Measurements from ENCODE around the gene IQGAP3. TPM values are rescaled to one million over a fixed set of nuclear protein-coding genes. Genes with fewer than 3 reads are reported as not detected.

Gene IQGAP3
- total and polyA plus RNA-seq, 4 donors, result under 0.01 to 8.5 (median 0.43) TPM

DNA sequence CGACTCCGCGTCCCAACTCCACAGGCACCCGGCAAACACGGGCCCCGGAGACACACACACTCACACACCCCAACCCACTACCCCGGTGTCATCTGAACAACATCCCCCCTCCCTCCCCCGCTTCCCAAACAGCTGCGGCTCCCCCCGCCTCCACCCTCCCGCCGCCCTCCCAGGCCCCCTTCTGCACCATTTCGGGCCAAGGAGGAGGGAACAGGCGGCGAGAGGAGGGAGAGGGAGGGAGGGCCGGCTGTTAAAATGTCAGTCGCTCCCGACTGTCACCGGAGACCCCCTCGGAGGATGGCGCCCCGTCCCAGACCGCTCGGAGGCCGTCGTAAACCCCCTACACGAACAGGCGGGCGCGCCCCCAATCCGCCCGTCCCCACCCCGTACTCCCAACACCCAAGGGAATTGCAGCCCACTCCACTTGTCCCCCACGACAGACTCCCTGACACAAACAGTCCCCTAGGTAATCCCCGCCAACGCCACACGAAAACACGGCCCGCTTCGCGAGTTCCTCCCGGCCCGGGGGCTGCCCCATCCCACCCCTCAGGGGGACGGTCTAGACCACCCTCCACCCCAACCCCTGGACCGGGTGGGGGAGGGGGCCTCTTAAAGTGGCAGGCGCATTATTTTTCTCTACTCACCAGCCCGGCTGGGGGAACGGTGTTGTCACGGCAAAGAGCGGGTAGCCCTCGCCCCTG, 72.4 kb downstream of the IQGAP3 start:
- WGBS, result under 1% methylated on average over 51 of the region's 51 CpGs
- Histone ChIP-seq H3K4me3 (ENCODE audit: low read depth in 1 of 3, low read length in 3 of 3) (peak overlapping the region; percentile 57 to 98 (median 94)), H3K27ac (ENCODE audit: low read depth in 1 of 2, low read length in 2 of 2) (peak overlapping the region; percentile 100), H3K27me3 (ENCODE audit: control insufficient read depth in 4 of 4, insufficient read depth in 4 of 4, low read length in 3 of 4) (no peaks in the 10 kb centered on the region), H3K36me3 (ENCODE audit: control insufficient read depth in 4 of 4, insufficient read depth in 3 of 4, low read depth in 1 of 4, low read length in 3 of 4) (no peaks in the 10 kb centered on the region), H3K9me3 (ENCODE audit: control insufficient read depth in 4 of 4, low read length in 3 of 4) (no peaks in the 10 kb centered on the region), H3K9ac (ENCODE audit: low read depth in 1 of 2, low read length in 2 of 2) (peak overlapping the region; percentile 75 to 90), H3K4me1 (ENCODE audit: control insufficient read depth in 4 of 4, insufficient read depth in 4 of 4, low read length in 3 of 4) (peaks cover 22 to 66% (median 52%) of the 10 kb centered on the region in 4 donors)
- DNase-seq (ENCODE audit: low spot score), result peak; percentile 65
- TF ChIP-seq RAD21 (IDR thresholded peaks at IDR 0.05) (no peak), HNF4G (IDR thresholded peaks at IDR 0.05) (no peak), EGR1 (IDR thresholded peaks at IDR 0.05; ENCODE audit: low read depth in 2 of 2) (no peak), FOXA2 (IDR thresholded peaks at IDR 0.05) (no peak), NR2F2 (IDR thresholded peaks at IDR 0.05) (no peak), JUND (IDR thresholded peaks at IDR 0.05) (no peak), HNF4A (conservative IDR thresholded peaks at IDR 0.05) (no peak), YY1 (IDR thresholded peaks at IDR 0.05) (no peak), GABPA (IDR thresholded peaks at IDR 0.05 in 1 of 2, conservative IDR thresholded peaks at IDR 0.05 in 1 of 2) (no peak)
- TF ChIP-seq, protein P1, sequence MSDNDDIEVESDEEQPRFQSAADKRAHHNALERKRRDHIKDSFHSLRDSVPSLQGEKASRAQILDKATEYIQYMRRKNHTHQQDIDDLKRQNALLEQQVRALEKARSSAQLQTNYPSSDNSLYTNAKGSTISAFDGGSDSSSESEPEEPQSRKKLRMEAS (IDR thresholded peaks at IDR 0.05), result no peak
- TF ChIP-seq, protein P2, sequence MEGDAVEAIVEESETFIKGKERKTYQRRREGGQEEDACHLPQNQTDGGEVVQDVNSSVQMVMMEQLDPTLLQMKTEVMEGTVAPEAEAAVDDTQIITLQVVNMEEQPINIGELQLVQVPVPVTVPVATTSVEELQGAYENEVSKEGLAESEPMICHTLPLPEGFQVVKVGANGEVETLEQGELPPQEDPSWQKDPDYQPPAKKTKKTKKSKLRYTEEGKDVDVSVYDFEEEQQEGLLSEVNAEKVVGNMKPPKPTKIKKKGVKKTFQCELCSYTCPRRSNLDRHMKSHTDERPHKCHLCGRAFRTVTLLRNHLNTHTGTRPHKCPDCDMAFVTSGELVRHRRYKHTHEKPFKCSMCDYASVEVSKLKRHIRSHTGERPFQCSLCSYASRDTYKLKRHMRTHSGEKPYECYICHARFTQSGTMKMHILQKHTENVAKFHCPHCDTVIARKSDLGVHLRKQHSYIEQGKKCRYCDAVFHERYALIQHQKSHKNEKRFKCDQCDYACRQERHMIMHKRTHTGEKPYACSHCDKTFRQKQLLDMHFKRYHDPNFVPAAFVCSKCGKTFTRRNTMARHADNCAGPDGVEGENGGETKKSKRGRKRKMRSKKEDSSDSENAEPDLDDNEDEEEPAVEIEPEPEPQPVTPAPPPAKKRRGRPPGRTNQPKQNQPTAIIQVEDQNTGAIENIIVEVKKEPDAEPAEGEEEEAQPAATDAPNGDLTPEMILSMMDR (IDR thresholded peaks at IDR 0.05; ENCODE audit: low read depth, low read length, missing input control), result no peak

DNA sequence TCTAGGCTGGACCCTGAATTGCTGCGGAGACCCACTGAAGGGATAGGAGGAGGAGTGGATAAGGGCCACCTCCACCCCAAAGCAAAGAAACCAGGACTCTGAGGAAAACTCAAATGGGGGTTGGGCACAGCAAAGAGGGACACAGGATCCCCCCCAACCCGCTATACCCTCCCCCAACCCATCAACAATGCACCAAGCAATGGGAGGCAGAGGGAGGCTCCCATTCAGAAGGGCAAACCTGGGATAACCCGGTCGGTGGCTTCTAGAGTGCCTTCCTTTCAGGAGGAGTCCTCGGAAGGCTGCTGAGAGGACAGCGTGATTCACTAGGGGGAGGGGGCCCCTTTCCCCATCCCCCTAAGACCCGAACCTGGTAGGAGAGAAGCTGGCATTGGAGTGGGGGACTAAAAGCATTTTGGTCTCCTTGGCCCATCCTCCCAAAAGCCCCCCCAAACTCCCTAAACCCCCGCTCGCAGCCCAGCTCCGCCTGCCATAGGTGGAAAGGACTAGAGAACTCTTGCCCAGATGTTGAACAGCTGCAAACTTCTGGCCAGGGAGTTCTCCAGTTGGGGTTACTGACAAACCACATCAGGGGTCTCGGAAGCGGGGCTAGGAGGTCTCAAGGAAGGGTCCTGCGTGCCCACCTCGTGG, 73.0 kb downstream of the IQGAP3 start:
- Histone ChIP-seq H3K9ac (ENCODE audit: low read depth in 1 of 2, low read length in 2 of 2) (peak overlapping the region; percentile 75 to 76), H3K27ac (ENCODE audit: low read depth in 1 of 2, low read length in 2 of 2) (peak overlapping the region; percentile 100), H3K4me3 (ENCODE audit: low read depth in 1 of 3, low read length in 3 of 3) (peak overlapping the region; percentile 57 to 94 (median 79)), H3K27me3 (ENCODE audit: control insufficient read depth in 4 of 4, insufficient read depth in 4 of 4, low read length in 3 of 4) (no peaks in the 10 kb centered on the region), H3K4me1 (ENCODE audit: control insufficient read depth in 4 of 4, insufficient read depth in 4 of 4, low read length in 3 of 4) (peaks cover 23 to 67% (median 53%) of the 10 kb centered on the region in 4 donors), H3K36me3 (ENCODE audit: control insufficient read depth in 4 of 4, insufficient read depth in 3 of 4, low read depth in 1 of 4, low read length in 3 of 4) (peaks cover 0 to 2% (median 0%) of the 10 kb centered on the region in 4 donors), H3K9me3 (ENCODE audit: control insufficient read depth in 4 of 4, low read length in 3 of 4) (no peaks in the 10 kb centered on the region)
- under 1% methylated on average over 14 of the region's 14 CpGs for WGBS
- no peak for DNase-seq (ENCODE audit: low spot score)
- TF ChIP-seq RXRA (IDR thresholded peaks at IDR 0.05) (peak in 1 of 2 donors; percentile 9), TAF1 (conservative IDR thresholded peaks at IDR 0.05) (no peak)

DNA sequence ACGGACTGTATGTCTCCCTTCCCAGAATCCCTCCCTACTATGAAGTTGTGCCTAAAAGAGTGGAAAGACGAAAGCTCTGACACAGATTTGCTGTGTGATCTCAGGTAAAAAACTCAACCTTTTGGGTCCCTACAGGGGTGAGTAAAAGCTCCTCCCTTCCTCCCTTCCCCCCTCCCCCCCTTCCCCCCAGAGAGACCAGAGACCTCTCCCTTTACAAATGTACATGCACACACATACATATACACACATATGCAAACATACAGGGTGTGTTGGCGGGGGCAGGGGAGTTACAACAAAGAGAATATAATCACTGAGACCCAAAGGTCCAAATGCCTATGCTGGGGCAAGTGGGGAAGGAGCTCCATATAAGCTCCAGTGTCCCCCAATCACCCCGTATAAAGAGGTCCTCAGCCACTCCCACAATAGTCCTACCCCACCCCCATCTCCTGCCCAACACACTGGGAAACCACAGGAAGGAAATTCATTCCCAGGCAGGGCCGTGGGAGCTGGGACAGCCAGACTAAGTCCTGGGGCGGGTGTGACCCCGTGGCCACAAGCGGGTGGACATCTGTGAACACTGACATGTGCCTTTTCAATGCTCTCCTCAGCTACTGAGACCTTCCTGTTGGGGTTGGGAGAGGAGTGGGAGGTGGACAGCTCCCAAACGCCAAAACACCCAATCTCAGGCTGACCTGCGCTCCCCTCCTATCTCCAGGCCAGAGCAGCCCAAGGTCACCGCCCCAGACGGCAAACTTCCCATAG, 73.8 kb downstream of the IQGAP3 start:
- 19% methylated on average over 12 of the region's 12 CpGs for WGBS
- peak overlapping the region; percentile 100 for H3K27ac ChIP-seq (ENCODE audit: low read depth in 1 of 2, low read length in 2 of 2)
- TF ChIP-seq, protein P2 (IDR thresholded peaks at IDR 0.05; ENCODE audit: low read depth, low read length, missing input control), result no peak
- TF ChIP-seq SP1 (IDR thresholded peaks at IDR 0.05) (no peak), GABPA (IDR thresholded peaks at IDR 0.05 in 1 of 2, conservative IDR thresholded peaks at IDR 0.05 in 1 of 2) (no peak), HNF4G (IDR thresholded peaks at IDR 0.05) (no peak), TAF1 (conservative IDR thresholded peaks at IDR 0.05) (peak; percentile 59), FOXA1 (IDR thresholded peaks at IDR 0.05) (no peak), EGR1 (IDR thresholded peaks at IDR 0.05; ENCODE audit: low read depth in 2 of 2) (no peak), RXRA (IDR thresholded peaks at IDR 0.05) (peak; percentile 44 to 49), FOXA2 (IDR thresholded peaks at IDR 0.05) (no peak), JUND (IDR thresholded peaks at IDR 0.05) (no peak)
- TF ChIP-seq, protein P3, sequence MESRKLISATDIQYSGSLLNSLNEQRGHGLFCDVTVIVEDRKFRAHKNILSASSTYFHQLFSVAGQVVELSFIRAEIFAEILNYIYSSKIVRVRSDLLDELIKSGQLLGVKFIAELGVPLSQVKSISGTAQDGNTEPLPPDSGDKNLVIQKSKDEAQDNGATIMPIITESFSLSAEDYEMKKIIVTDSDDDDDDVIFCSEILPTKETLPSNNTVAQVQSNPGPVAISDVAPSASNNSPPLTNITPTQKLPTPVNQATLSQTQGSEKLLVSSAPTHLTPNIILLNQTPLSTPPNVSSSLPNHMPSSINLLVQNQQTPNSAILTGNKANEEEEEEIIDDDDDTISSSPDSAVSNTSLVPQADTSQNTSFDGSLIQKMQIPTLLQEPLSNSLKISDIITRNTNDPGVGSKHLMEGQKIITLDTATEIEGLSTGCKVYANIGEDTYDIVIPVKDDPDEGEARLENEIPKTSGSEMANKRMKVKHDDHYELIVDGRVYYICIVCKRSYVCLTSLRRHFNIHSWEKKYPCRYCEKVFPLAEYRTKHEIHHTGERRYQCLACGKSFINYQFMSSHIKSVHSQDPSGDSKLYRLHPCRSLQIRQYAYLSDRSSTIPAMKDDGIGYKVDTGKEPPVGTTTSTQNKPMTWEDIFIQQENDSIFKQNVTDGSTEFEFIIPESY (IDR thresholded peaks at IDR 0.05), result no peak
- TF ChIP-seq, protein P1 (IDR thresholded peaks at IDR 0.05), result no peak
- TF ChIP-seq, protein P4, sequence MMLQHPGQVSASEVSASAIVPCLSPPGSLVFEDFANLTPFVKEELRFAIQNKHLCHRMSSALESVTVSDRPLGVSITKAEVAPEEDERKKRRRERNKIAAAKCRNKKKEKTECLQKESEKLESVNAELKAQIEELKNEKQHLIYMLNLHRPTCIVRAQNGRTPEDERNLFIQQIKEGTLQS (IDR thresholded peaks at IDR 0.05), result no peak

More for the DNA sequence above, 73.8 kb downstream of the IQGAP3 start:
- peak overlapping the region; percentile 75 to 76 for H3K9ac ChIP-seq (ENCODE audit: low read depth in 1 of 2, low read length in 2 of 2)
- H3K36me3 ChIP-seq (ENCODE audit: control insufficient read depth in 4 of 4, insufficient read depth in 3 of 4, low read depth in 1 of 4, low read length in 3 of 4), result peaks cover 0 to 2% (median 0%) of the 10 kb centered on the region in 4 donors
- peaks cover 23 to 69% (median 55%) of the 10 kb centered on the region in 4 donors for H3K4me1 ChIP-seq (ENCODE audit: control insufficient read depth in 4 of 4, insufficient read depth in 4 of 4, low read length in 3 of 4)
- no peaks in the 10 kb centered on the region for H3K27me3 ChIP-seq (ENCODE audit: control insufficient read depth in 4 of 4, insufficient read depth in 4 of 4, low read length in 3 of 4)
- peak overlapping the region; percentile 8 to 94 (median 57) for H3K4me3 ChIP-seq (ENCODE audit: low read depth in 1 of 3, low read length in 3 of 3)
- DNase-seq (ENCODE audit: low spot score), result peak; percentile 51
- H3K9me3 ChIP-seq (ENCODE audit: control insufficient read depth in 4 of 4, low read length in 3 of 4), result no peaks in the 10 kb centered on the region

All from liver (tissue), 9 donors.